ENCODE results near the gene OR5H15.
"Not testable (repeated sequence)": the region's sequence is repeated elsewhere in the genome, so short reads cannot be mapped to it uniquely, and the experiment has no call there.

Gene OR5H15

DNA sequence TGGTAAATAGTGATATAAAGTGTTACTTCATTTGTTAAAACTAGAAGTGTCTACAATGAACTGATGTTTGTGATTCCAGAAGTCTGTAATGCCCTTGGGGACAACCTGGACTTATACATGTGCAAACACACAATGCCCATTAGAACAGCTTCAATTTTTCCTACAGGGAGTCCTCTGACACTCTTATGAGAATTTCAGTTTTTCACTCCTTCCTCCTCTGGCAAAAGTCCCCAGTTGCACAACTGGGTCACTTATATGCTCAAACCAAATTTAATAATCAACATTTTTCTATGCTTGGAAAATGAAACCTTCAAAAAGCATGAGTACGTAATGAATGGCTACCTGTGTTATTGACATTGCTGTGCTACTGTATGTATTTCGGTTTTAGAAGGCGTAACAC, at the start of gene OR5H15:
OR5H15 (plus strand) TSS at position 301 of the 400 bp plus-strand sequence. CDS start 2,004 bp downstream, outside the sequence.
- DNase-seq = no peak

DNA sequence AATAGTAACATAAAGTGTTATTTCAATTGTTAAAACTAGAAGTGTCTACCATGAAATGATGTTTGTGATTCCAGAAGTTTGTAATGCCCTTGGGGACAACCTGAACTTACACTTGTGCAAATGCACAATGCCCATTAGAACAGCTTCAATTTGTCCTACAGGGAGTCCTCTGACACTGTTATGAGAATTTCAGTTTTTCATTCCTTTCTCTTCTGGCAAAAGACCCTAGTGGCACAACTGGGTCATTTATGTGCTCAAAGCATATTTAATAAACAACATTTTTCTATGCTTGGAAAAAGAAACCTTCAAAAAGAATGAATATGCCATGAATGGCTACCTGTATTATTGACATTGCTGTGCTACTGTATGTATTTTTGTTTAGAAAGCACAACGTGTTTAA, 36.1 kb upstream of the OR5H15 start, which contains the start of gene OR5H1:
OR5H1 (plus strand) TSS at position 301 of the 400 bp plus-strand sequence. CDS start 1,977 bp downstream, outside the sequence.
- no peak for DNase-seq

DNA sequence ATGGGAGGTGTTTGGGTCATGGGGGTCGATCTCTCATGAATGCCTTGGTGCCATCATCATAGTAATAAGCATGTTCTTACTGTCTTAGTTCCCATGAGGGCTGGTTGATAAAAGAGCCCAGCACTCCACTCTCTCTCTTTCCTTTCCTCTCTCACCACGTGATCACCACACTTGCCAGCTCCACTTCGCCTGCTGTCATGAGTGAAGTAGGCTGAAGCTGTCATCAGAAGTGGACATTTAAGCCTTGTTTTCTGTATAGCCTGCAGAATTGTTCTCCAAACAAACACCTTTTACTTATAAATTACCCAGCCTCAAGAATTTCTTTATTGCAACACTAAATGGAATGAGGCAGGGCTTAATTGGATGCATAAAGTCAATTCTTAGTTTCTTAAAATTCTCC, 29.9 kb upstream of the OR5H15 start:
- no peak for DNase-seq

DNA sequence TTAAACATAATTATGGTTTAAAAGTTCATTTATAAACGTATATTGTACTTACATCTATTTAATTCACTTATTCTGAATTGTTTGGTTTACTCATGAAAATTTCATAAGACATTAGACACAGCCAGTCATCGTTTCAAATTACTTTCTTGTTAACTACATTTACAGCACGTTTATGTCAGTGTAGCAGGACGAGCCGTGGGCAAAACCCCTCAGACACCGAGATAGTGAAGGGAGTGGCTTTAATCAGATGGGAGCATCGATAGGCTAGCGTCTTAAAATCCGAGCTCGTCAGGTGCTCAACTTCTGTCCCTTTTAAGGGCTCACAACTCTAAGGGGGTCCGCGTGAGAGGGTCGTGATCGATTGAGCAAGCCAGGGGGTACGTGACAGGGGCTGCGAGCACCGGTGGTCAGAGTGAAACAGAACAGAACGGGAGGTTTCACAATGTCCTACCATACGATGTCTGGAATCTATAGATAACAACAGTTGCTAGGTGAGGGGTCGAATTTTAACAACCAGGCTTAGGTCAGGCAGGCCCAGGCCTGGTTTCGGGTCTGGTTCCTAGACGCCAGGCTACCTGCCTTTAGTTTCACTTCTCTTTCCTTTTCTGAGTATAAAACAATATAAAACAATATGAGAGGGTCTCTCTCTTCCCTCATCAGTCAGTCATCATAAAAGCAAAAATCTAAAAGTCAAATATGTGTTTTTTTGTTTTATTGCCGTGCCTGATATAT, 28.5 kb upstream of the OR5H15 start:
- DNase-seq = not testable (repeated sequence)

DNA sequence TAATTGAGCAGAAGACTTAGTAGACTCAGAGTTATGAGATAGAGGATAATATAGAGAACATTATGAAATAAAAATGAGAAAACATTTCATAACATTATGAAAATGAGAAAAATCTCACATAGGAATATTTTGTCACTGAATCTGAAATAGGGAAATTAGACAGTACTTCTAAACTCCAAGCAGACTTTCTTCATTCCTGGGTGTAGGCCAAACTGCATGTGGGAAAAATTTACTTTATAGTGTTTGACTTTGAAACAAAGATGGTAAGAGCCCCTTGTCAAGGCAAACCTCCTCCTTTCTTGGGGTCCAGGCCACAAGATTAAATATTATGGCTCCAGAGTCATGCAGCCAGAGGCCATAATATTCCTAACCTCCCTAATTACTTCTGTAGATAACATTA, 26.0 kb upstream of the OR5H15 start:
- DNase-seq = no peak

DNA sequence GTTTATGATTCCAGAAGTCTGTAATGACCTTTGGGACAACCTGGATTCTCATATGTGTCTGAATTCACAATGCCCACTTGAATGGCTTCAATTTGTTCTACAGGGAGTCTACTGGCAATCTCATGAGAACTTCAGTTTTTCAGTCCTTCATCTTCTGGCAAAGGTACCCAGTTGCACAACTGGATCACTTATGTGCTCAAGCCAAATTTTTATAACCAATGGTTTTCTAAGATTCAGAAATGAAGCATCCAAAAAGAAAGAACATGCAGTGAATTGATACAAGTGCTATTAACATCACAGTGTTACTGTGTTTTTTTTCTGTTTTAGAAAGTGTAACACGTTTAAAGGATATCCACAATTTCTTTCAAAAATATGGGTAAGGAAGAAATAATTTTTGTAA, 19.3 kb upstream of the OR5H15 start, which contains the start of gene OR5H14:
OR5H14 (plus strand) TSS at position 301 of the 400 bp plus-strand sequence. CDS start 1,907 bp downstream, outside the sequence.
- DNase-seq = no peak

DNA sequence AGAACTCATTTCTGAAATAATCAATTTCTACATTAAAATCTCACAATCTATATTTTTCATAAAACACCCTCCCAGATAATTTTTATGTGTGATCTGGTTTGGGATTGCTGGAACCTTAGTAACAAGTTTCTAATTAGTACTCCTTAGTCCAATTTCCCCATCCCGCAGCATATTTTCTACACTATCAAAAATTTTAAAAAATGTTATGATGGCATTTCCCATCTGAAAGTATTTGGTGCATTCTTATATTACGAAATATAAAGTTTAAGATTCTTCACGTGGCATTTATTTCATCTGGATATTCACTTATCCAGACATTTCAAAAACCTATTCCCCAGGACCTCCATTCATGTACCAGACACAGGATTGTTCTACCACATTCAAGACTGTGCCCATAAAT, 17.7 kb upstream of the OR5H15 start:
- no peak for DNase-seq

DNA sequence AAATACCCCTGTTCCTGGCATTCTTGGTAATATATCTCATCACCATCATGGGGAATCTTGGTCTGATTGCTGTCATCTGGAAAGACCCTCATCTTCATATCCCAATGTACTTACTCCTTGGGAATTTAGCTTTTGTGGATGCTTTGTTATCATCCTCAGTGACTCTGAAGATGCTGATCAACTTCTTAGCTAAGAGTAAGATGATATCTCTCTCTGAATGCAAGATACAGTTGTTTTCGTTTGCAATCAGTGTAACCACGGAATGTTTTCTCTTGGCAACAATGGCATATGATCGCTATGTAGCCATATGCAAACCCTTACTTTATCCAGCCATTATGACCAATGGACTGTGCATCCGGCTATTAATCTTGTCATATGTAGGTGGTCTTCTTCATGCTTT, 17.0 kb upstream of the OR5H15 start:
- DNase-seq = not testable (repeated sequence)

DNA sequence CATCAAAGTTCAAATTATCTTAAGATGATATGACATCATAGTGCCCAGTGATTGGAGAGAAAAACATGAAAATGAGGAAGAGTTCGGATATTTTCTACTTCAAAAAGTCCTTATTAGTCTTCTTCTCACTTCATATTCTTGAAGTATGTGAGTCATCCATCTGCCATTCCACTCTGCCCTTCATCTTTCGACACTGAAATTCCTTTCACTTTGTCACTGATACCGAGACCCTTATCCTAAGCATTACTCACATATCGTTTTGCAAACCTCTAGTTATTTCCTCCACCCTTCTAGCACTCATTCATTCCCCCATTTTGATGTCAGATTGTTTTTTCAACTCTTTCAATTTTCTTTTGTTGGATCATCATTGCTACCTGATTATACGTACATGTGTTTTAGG, 15.3 kb upstream of the OR5H15 start:
- DNase-seq = no peak

DNA sequence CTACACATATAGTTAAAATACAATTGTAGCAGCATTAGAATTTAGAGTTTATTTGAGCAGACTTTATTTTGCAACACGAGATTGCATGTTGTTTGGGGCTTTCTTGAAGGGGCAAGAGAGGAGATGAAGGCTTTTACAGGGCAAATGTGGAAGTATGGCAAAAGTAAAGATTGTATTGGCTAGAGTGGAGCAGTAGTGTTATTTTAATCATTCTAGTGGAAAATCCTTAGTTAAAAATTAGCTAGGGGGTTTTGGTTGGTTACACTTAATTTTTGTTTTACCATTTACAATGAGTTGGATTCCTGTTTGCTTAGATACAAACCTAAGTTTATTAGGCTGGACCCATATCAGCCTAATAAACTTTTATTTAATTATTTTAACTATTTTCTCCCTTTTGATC, 4.6 kb downstream of the OR5H15 start:
- no peak for DNase-seq

DNA sequence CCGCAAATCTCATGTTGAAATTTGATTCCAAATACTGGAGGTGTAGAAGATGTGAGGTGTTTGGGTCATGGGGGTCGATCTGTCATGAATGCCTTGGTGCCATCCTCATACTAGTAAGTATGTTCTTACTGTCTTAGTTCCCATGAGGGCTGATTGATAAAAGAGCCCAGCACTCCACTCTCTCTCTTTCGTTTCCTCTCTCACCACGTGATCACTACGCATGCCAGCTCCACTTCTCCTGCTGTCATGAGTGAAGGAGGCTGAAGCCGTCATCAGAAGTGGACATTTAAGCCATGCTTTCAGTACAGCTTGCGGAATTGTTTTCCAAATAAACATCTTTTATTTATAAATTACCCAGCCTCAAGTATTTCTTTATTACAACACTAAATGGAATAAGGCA, 6.1 kb downstream of the OR5H15 start:
- no peak for DNase-seq

DNA sequence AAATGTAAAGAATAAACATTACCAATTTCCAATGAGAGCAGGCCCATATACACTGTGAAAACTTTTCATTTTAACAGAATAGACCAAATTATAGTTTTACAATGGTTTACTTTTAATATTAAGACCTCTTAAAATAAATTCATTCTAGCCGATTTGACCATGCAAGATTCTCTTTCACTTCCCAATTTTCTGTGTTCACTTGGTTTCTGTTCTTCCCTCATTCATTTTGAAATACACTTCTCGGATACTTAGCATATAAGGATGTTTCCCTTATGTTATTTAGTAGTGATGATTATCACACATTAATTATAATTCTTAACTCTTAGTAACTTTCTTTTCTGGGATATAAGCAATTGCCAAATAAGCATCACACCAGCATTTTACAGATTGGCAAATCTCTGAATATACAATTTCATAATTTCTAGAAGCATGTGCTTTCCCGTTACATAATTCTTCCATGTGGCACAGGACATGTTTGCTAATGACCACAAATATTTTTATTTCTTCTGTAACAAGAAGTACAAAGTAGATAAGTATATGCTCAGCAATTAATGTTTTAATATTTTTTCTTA, 13.9 kb downstream of the OR5H15 start:
- no peak for DNase-seq

DNA sequence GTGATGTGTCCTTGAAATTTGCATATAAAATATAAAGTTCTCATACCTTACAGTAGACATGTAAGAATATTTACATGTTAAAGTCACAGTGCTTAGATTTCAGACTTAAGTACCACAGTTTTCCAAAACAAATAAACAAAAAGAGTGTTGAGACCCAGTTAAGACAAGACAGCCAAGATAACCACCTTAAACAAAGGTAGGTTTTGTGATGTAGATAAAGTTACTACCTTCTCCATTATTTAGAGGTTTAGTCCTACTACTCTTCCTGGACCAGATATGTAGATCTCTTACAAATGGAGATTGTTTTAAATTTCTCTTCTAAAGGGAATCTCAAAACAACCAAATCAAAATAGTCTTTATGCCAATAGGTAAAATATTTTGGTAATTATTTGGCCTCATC, 15.7 kb downstream of the OR5H15 start:
- no peak for DNase-seq

DNA sequence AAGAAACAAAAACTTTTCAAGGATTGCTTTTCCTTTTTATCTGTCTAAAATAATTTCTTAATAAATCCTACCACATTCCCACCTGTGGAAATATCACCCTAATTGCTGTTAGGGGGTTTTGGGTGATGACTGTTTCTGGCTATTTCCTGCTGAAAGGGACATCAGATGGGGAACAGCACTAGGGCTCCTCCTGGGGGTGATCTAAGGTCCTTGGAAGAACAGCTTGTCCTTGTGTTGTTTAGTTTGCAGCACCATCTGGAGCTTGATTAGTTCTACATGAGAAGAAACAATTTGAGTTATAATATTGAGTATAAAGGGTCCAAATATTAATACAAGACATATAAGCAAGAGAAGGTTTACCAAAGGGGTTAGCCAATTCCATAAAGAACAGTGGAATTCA, 18.7 kb downstream of the OR5H15 start:
- no peak for DNase-seq

DNA sequence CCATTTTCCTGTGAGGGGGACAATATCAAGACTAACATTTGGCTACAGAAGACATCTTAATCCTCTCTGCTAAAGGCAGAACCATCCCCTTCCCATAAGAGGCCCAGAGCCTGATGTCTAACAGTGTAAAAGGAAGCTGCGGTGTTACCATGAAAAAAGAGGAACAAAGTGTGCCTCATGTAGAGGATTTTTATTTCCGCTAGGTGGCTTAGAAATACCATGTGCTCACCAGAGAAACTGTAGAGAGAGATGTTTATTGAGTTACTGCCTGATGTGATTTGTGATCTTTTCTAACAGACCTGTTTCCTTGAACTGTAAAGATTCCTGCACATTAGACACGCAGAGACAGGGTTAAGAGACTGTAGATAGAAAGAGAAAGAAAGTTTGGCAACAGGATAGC, 22.0 kb downstream of the OR5H15 start:
- no peak for DNase-seq

DNA sequence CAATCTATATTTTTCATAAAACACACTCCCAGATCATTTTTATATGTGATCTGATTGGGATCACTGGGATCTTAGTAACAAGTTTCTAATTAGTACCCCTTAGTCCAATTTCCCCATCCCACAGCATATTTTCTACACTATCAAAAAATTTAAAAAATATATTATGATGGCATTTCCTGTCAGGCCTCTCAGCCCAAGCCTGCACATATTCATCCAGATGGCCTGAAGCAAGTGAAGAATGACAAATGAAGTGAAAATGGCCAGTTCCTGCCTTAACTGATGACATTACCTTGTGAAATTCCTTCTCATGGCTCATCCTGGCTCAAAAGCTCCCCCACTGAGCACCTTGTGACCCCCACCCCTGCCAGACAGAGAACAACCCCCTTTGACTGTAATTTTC, 24.4 kb downstream of the OR5H15 start:
- DNase-seq = not testable (repeated sequence)

DNA sequence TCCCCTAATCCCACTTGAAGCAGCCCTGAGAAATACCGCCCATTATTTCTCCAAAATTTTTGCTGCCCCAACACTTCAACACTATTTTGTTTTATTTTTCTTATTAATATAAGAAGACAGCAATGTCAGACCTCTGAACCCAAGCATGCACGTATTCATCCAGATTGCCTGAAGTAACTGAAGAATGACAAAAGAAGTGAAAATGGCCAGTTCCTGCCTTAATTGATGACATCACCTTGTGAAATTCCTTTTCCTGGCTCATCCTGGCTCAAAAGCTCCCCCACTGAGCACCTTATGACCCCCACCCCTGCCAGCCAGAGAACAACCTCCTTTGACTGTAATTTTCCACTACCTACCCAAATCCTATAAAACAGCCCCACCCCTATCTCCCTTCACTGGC, 29.8 kb downstream of the OR5H15 start:
- DNase-seq = not testable (repeated sequence)

DNA sequence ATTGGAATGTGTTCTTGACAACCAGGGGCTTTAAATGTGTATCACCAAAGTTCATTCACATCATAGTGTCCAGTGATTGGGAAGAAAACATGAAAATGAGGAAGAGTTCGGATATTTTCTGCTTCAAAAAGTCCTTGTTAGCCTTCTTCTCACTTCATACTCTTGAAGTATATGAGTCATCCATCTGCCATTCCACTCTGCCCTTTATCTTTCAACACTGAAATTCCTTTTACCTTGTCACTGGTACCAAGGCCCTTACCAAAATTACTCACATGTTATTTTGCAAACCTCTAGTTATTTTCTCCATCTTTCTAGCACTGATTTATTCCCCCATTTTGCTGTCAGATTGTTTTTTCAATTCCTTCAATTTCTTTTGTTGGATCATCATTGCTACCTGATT, 32.5 kb downstream of the OR5H15 start:
- no peak for DNase-seq

DNA sequence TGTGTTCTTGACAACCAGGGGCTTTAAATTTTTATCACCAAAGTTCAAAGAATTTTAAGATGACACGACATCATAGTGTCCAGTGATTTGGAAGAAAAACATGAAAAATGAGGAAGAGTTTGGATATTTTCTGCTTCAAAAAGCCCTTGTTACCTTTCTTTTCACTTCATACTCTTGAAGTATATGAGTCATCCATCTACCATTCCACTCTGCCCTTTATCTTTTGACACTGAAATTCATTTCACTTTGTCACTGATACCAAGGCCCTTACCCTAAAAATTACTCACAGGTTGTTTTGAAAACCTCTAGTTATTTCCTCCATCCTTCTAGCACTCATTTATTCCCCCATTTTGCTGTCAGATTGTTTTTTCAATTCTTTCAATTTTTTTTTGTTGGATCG, 42.7 kb downstream of the OR5H15 start:
- no peak for DNase-seq

DNA sequence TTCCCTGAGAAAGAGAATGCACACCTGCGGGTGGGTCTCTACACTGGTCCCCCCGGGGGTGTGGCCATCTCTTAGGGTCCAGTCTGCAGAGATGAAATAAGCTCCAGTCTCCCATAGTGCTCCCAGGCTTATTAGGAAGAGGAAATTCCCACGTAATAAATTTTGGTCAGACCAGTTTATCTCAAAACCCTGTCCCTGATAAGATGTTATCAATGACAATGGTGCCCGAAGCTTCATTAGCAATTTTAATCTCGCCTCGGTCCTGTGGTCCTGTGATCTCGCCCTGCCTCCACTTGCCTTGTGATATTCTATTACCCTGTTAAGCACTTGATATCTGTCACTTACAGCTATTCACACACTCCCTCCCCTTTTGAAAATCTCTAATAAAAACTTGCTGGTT, 46.8 kb downstream of the OR5H15 start:
- no peak for DNase-seq

DNA sequence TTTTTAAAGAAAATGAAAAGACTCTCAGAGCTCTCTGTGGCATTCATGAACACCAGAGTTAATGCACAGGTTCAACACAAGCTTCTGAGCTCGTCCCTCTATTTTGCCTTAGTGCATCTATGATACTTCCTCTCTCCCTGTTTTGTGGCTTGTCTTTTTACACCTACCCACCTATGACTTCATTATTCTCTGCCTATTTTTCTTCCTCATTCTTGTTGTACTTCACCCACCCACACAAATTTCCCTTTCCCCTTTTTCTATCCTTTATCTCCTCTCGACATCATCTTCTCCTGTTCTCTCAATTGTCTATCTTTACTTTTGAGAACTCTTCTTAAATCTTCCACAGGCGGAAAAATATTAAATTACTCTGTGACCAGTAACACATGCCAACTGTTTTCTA, 48.6 kb downstream of the OR5H15 start:
- DNase-seq = no peak
